GM06990 (cell line): Measurements from ENCODE around the gene TNRC18.

Source experiments
- DNase-seq: peaks from one replicate; pipeline ENCODE4 v3.0.0-alpha.2; 2011; ENCODE audit not compliant: insufficient read length; ENCODE audit errors: extremely low read depth
- H3K27me3 ChIP-seq: replicated peaks from 2 replicates; pipeline ENCODE4 v1.6.0; 2011; ENCODE audit warnings: low read length; ENCODE audit not compliant: control insufficient read depth, insufficient read depth
- H3K36me3 ChIP-seq: 2 replicates; pipeline ENCODE4 v1.5.1; 2011; ENCODE audit warnings: low read length; ENCODE audit not compliant: control insufficient read depth, insufficient read depth
- H3K4me3 ChIP-seq: replicated peaks from 2 replicates; pipeline ENCODE4 v1.5.1; 2011; ENCODE audit warnings: low read depth, mild to moderate bottlenecking, control low read depth, low read length
- TF ChIP-seq, protein P1 (sequence below): IDR thresholded peaks from 2 replicates; pipeline ENCODE4 v1.5.1; 2011; ENCODE audit warnings: low read length, control low read depth, mild to moderate bottlenecking, inconsistent platforms; ENCODE audit not compliant: insufficient read depth, poor library complexity, severe bottlenecking

TNRC18 gene

DNA sequence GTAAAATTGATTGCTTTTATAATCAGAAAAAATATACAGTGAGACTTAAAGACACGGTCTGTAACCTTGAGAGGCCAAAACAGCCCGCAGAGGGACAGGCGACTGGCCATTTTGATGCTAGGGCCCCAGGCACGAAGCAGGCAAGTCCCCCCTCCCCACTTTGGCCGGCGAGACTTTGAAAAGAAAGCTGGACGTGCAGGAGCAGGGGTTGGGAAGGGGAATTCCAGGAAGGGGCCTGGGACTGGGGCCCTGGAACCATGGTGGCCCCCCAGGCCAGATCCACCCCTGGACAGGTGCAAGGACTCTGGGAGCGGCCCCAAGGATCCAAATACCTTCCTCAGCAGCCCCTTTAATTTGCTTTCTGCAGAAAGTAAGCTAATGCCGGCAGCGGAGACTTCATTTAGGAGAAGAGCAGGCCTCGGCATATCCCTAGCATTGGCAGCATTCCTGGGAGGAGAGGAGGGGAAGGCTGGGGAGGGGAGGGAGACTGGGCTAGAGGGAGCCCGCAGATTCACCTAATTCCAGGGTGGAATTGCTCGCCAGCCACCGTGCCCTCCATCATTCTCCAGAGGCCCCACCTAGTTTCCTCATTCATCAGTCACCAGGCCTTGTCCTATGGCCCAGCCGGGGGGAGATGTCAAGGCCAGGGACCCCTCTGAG lies 24.9 kb upstream of the TNRC18 start:
- TF ChIP-seq, protein P1, sequence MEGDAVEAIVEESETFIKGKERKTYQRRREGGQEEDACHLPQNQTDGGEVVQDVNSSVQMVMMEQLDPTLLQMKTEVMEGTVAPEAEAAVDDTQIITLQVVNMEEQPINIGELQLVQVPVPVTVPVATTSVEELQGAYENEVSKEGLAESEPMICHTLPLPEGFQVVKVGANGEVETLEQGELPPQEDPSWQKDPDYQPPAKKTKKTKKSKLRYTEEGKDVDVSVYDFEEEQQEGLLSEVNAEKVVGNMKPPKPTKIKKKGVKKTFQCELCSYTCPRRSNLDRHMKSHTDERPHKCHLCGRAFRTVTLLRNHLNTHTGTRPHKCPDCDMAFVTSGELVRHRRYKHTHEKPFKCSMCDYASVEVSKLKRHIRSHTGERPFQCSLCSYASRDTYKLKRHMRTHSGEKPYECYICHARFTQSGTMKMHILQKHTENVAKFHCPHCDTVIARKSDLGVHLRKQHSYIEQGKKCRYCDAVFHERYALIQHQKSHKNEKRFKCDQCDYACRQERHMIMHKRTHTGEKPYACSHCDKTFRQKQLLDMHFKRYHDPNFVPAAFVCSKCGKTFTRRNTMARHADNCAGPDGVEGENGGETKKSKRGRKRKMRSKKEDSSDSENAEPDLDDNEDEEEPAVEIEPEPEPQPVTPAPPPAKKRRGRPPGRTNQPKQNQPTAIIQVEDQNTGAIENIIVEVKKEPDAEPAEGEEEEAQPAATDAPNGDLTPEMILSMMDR, result no peak
- DNase-seq, result no peak
- Histone ChIP-seq H3K36me3 (no peaks in the 10 kb centered on the region), H3K4me3 (no peak overlapping the region), H3K27me3 (no peaks in the 10 kb centered on the region)

DNA sequence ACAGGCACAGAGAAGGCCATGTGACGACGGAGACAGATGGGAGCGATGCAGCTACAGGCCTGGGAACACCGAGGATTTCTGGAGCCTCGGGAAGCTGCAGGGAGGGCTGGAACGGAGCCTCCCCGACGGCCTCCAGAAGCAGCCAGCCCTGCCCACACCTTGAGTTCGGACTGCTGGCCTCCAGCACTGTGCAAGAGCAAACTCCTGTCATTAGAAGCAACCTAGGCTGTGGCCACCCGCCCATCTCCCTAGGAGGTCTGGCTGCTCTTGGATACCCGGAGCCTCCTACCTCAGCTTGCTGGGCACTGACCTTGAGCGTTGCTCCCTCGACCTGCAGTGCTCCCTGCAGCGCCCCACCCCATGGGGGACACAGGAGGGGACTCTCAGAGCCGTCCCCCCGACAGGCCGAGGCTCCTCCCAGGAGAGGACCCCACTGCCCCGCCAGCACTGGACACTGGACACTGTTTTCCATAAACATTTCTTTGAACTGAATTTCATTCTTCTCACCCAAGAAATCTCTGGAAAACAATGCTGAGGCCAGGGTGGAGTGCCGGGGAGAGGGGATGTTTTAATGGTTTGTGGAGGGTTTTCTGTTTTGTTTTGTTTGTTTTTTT lies 22.5 kb upstream of the TNRC18 start:
- H3K27me3 ChIP-seq, result no peaks in the 10 kb centered on the region
- H3K36me3 ChIP-seq, result no peaks in the 10 kb centered on the region
- TF ChIP-seq, protein P1, result no peak
- no peak for DNase-seq
- no peak overlapping the region for H3K4me3 ChIP-seq

DNA sequence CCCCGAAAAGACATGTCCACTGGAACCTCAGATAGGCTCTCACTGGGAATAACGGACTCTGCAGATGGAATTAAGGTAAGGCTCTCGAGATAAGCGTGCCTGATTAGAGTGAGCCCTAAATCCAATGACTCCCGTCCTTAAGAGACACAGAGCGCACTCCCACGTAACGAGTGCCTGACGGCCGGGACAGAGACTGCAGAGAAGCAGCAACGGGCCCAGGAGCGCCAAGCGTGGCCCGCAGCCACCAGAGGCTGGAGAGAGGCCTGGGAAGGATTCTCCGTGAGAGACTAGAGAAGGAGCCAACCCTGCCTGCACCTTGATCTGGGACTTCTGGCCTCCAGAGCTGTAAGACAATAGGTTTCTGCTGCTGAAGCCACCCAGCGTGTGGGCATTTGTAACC lies 20.0 kb upstream of the TNRC18 start:
- Histone ChIP-seq H3K27me3 (0 out of 2 replicates have a peak, but pooled peaks cover 1% of the 10 kb centered on the region), H3K4me3 (no peak overlapping the region), H3K36me3 (no peaks in the 10 kb centered on the region)
- TF ChIP-seq, protein P1, result no peak
- no peak for DNase-seq

- no peak overlapping the region for H3K4me3 ChIP-seq
- TF ChIP-seq, protein P1, result no peak
- no peak for DNase-seq
- no peaks in the 10 kb centered on the region for H3K36me3 ChIP-seq
- 0 out of 2 replicates have a peak, but pooled peaks cover 1% of the 10 kb centered on the region for H3K27me3 ChIP-seq
Observed at GRCh38 chr7:5442757-5443305, 19.2 kb upstream of the TNRC18 start.

DNA sequence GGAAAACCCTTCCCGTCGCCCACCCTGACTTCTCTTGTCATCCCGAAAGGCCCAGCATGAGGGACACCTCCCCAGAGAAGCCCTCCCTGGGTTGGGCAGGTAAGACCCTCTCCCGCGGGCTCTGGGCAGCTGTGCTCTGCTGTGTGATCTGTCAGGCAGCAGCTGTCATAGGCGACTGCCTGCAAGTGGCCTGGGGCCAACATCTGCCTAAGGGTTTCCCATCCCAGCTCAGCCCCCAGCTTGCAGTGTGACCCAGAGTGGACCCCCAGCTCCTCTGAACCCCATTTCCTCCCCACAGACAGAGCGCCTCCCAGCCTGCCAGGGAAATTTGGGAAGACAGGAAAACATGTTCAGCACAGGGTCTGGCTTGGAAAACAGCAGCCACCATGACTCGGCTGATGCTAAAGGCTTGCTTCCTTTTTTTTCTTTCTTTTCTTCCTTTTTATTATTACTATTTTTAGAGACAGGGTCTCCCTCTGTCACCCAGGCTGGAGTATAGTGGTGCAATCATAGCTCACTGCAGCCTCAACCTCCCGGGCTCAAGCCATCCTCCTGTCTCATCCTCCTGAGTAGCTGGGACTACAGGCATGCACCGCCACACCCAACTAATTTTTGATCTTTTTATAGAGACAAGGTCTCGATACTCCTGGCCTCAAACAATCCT lies 18.3 kb upstream of the TNRC18 start:
- H3K4me3 ChIP-seq, result no peak overlapping the region
- TF ChIP-seq, protein P1, result no peak
- no peak for DNase-seq

More for the DNA sequence above, 18.3 kb upstream of the TNRC18 start:
- H3K36me3 ChIP-seq, result no peaks in the 10 kb centered on the region
- H3K27me3 ChIP-seq, result 0 out of 2 replicates have a peak, but pooled peaks cover 1% of the 10 kb centered on the region
